HEK293T (cell line): ENCODE results near the gene ATP7A.

Experiments
- FOXM1 ChIP-seq: fragments of 450-650 bp; IDR thresholded peaks from 2 replicates; pipeline ENCODE4 v1.6.1; 2017; ENCODE audit warnings: mild to moderate bottlenecking, borderline replicate concordance
- HDGF ChIP-seq: fragments of 450-650 bp; IDR thresholded peaks from 2 replicates; pipeline ENCODE4 v1.6.1; 2017; ENCODE audit warnings: antibody characterized with exemption, borderline replicate concordance
- SP1 ChIP-seq: fragments of 450-650 bp; IDR thresholded peaks from 2 replicates; pipeline ENCODE4 v1.6.1; 2017
- ZNF384 ChIP-seq: fragments of 450-650 bp; IDR thresholded peaks from 2 replicates; pipeline ENCODE4 v1.6.1; 2016

GRCh38 chrX:78048052-78048451 is 137.6 kb downstream of the ATP7A start:
- TF ChIP-seq HDGF (no peak), ZNF384 (no peak), SP1 (no peak), FOXM1 (no peak)
